ENCODE data around the gene CIROP. TPM values are rescaled to one million over a fixed set of nuclear protein-coding genes. Genes with fewer than 3 reads are reported as not detected.

Gene CIROP
- total RNA-seq, 1 donor from 2014 or later = not detected

- no peak for ATAC-seq
- TF ChIP-seq, protein P1, sequence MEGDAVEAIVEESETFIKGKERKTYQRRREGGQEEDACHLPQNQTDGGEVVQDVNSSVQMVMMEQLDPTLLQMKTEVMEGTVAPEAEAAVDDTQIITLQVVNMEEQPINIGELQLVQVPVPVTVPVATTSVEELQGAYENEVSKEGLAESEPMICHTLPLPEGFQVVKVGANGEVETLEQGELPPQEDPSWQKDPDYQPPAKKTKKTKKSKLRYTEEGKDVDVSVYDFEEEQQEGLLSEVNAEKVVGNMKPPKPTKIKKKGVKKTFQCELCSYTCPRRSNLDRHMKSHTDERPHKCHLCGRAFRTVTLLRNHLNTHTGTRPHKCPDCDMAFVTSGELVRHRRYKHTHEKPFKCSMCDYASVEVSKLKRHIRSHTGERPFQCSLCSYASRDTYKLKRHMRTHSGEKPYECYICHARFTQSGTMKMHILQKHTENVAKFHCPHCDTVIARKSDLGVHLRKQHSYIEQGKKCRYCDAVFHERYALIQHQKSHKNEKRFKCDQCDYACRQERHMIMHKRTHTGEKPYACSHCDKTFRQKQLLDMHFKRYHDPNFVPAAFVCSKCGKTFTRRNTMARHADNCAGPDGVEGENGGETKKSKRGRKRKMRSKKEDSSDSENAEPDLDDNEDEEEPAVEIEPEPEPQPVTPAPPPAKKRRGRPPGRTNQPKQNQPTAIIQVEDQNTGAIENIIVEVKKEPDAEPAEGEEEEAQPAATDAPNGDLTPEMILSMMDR (IDR thresholded peaks at IDR 0.05) = no peak
- H3K27ac ChIP-seq = no peak overlapping the region
- H3K9me3 ChIP-seq = no peaks in the 10 kb centered on the region
- H3K36me3 ChIP-seq = peaks cover 81% of the 10 kb centered on the region
- no peak overlapping the region for H3K4me3 ChIP-seq
- no peak for DNase-seq
- intact Hi-C loops (cut with DNase I) = no loop called here
- H3K27me3 ChIP-seq (ENCODE audit: low read depth) = no peaks in the 10 kb centered on the region
- H3K4me1 ChIP-seq = peaks cover 49% of the 10 kb centered on the region
Measured at GRCh38 chr14:23090254-23090636, 14.5 kb downstream of the CIROP start.

GRCh38 chr14:23089498-23090253 lies 15.1 kb downstream of the CIROP start:
- no peak for DNase-seq
- Histone ChIP-seq H3K27ac (no peak overlapping the region), H3K27me3 (ENCODE audit: low read depth) (no peaks in the 10 kb centered on the region), H3K36me3 (peaks cover 87% of the 10 kb centered on the region), H3K9me3 (no peaks in the 10 kb centered on the region), H3K4me1 (peaks cover 49% of the 10 kb centered on the region), H3K4me3 (no peak overlapping the region)
- no peak for ATAC-seq
- intact Hi-C loops (cut with DNase I) = no loop called here
- TF ChIP-seq, protein P1 (IDR thresholded peaks at IDR 0.05) = no peak

DNA sequence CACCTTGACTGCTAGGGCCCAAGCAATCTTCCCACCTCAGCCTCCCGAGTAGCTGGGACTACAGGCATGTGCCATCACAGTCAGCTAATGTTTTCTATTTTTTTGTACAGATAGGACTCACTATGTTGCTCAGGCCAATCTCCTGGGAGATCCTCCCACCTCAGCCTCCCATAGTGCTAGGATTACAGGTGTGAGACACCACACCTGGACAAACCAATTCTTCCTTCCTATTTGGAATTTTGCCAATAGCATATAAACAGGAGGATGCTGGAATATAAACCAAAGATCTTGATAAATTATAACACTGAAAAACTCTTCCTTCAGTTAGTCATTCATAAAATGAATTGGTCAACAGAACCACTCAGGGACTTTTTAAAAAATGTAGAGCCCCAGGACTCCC lies 18.2 kb downstream of the CIROP start:
- H3K4me3 ChIP-seq = no peak overlapping the region
- TF ChIP-seq, protein P1 (IDR thresholded peaks at IDR 0.05) = no peak
- no peak for ATAC-seq
- H3K9me3 ChIP-seq = no peaks in the 10 kb centered on the region
- H3K27me3 ChIP-seq (ENCODE audit: low read depth) = no peaks in the 10 kb centered on the region
- intact Hi-C loops (cut with DNase I) = no loop called here
- no peak overlapping the region for H3K27ac ChIP-seq
- DNase-seq = no peak
- H3K36me3 ChIP-seq = peaks cover 100% of the 10 kb centered on the region
- H3K4me1 ChIP-seq = peaks cover 25% of the 10 kb centered on the region

- DNase-seq (no peak), ATAC-seq (no peak)
- Histone ChIP-seq H3K4me1 (peaks cover 18% of the 10 kb centered on the region), H3K27ac (no peak overlapping the region), H3K27me3 (ENCODE audit: low read depth) (no peaks in the 10 kb centered on the region), H3K9me3 (no peaks in the 10 kb centered on the region), H3K36me3 (peaks cover 100% of the 10 kb centered on the region), H3K4me3 (no peak overlapping the region)
- TF ChIP-seq, protein P1 (IDR thresholded peaks at IDR 0.05) = no peak
- intact Hi-C loops (cut with DNase I) = no loop called here
Measured at GRCh38 chr14:23085458-23085857, 19.3 kb downstream of the CIROP start.

DNA sequence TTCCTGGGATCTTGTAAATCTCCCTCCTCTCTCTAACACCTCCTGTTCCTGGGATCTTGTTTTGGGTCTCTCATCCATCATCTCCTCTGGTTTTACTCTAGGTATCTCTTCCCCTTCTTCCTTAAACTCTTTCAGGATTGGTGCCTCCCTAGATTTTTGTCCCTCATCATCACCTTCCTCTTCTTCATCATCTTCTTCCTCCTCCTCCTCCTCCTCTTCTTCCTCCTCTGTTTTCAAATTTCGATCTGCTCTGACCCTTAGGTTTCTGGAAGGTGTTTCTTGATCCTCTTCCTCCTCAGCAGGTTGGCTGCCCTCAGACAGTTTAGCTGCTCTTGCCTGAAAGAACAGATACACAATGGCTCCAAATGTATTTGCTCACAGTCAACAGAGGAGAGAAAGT lies 24.3 kb downstream of the CIROP start:
- no peaks in the 10 kb centered on the region for H3K27me3 ChIP-seq (ENCODE audit: low read depth)
- ATAC-seq (no peak), DNase-seq (no peak)
- peaks cover 100% of the 10 kb centered on the region for H3K36me3 ChIP-seq
- TF ChIP-seq, protein P1 (IDR thresholded peaks at IDR 0.05) = no peak
- H3K4me3 ChIP-seq = no peak overlapping the region
- intact Hi-C loops (cut with DNase I) = no loop called here
- H3K9me3 ChIP-seq = no peaks in the 10 kb centered on the region
- H3K4me1 ChIP-seq = peaks cover 28% of the 10 kb centered on the region
- H3K27ac ChIP-seq = no peak overlapping the region
